Right renal pelvis (tissue), 4 donors: ENCODE data around the gene ZFR2. TPM values are rescaled to one million over a fixed set of nuclear protein-coding genes. Genes with fewer than 3 reads are reported as not detected.
"Not testable (repeated sequence)": the region's sequence is repeated elsewhere in the genome, so short reads cannot be mapped to it uniquely, and the experiment has no call there.

Experiments used
- DNase-seq, 4 donors: peaks; one replicate each; pipeline ENCODE4 v3.0.0-alpha.2; 2013; ENCODE audit warnings: low read depth in 4 of 4, low spot score in 3 of 4, missing footprints in 1 of 4
- polyA plus RNA-seq, 4 donors: library from polyadenylated mRNA; unstranded; fragments of 120-200 nt; gene quantifications; one replicate each; pipeline ENCODE4 v1.2.1, GENCODE V29; 2013; ENCODE audit not compliant: insufficient read length in 4 of 4

Gene ZFR2
- polyA plus RNA-seq, 4 donors: 1.3 to 1.8 (median 1.6) TPM

- DNase-seq: no peak
These were observed 107.9 kb downstream of the ZFR2 start for GRCh38 chr19:3760871-3761361.

DNA sequence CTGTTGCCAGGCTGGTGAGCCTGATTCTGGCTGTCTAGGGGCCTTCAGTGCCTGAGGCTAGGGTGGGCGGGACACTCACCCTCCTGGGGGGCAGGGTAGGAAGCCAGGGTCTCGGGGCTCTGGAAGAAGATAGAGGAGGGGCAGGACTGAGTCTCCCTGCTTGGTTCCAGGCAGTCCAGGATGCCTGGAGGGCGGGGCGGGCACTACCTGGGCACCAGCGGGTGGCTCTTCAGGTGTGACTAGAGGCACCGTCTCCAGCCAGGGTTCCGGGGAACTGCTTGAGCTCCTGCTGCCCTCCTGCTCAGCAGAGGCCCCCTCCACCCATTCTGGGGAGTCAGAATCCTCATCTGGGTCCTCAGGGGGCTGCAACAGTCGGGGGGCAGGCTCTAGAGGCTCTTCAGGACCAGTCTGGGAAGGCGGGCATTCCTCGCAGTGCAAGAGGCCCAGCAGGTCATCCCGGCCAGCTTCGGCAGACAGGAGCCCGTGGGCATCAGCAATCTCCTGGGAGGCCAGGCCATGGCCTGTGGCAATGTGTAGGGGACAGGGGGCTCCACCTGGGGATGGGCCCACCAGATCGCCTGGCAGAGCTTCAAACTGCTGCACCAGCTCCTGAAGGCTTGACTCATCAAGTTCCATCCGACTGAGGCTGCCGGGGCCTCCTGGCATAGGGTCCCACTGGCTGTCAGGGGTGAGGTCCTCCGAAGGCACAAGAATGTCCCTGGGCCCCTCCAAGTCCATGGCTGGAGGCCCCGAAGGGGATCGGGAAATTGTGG, 109.2 kb downstream of the ZFR2 start:
- DNase-seq: no peak

DNA sequence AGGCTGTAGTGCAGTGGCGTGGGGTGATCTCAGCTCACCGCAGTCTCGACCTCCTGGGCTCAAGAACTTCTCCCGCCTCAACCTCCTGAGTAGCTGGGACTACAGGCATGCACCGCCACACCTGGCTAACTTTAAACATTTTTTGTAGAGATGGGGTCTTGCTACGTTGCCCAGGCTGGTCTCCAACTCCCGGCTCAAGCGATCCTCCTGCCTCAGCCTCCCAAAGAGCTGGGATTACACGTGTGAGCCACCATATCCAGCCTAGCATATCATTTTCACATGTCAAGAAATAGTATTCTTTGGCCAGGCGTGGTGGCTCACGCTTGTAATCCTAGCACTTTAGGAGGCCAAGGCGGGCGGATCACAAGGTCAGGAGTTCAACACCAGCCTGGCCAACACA, 110.5 kb downstream of the ZFR2 start:
- not testable (repeated sequence) for DNase-seq

DNA sequence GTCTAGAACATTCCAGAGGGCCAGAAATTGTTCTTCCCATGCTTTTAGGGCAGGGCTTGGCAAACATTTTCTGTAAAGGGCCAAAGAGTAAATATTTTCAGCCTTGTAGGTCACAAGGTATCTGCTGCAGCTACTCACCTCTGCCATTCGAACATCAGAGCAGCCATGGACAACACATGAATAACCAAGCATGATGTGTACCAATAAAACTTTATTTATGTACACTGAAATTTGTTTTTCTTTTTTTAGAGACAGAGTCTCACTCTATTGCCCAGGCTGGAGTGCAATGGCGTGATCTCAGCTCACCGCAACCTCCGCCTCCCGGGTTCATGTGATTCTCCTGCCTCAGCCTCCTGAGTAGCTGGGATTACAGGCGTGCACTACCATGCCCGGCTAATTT, 111.1 kb downstream of the ZFR2 start:
- DNase-seq: not testable (repeated sequence)

Other genes with a start within 250 kb of the ZFR2 start
- gene CACTIN, start 242.2 kb downstream of the ZFR2 start, polyA plus RNA-seq: 10 to 100 TPM; 19.7 to 30.8 (median 21.0) TPM
- 10 to 100 TPM; 19.3 to 30.8 (median 23.3) TPM for gene PIP5K1C, start 168.6 kb downstream of the ZFR2 start, polyA plus RNA-seq
- 10 to 100 TPM in 2 of 4 donors, 1 to 10 TPM in 2; 7.7 to 11.3 (median 9.6) TPM for gene TJP3, start 160.7 kb downstream of the ZFR2 start, polyA plus RNA-seq
- gene APBA3, start 107.3 kb downstream of the ZFR2 start, polyA plus RNA-seq: 10 to 100 TPM; 14.2 to 21.6 (median 16.6) TPM
- gene MRPL54, start 106.4 kb downstream of the ZFR2 start, polyA plus RNA-seq: 10 to 100 TPM; 32.1 to 43.9 (median 38.1) TPM
- gene RAX2, start 96.8 kb downstream of the ZFR2 start, polyA plus RNA-seq: under 1 TPM in 1 of 4 donors, not detected in 3; 0.03 TPM
- gene MATK, start 82.7 kb downstream of the ZFR2 start, polyA plus RNA-seq: 1 to 10 TPM in 2 of 4 donors, under 1 TPM in 2; 0.50 to 1.8 (median 1.1) TPM
- gene ATCAY, start 11.6 kb upstream of the ZFR2 start, polyA plus RNA-seq: under 1 TPM; 0.32 to 0.61 (median 0.39) TPM
- gene NMRK2, start 64.0 kb upstream of the ZFR2 start, polyA plus RNA-seq: under 1 TPM in 2 of 4 donors, not detected in 2; 0.39 to 0.59 TPM
- 10 to 100 TPM; 36.5 to 55.5 (median 39.6) TPM for gene DAPK3, start 102.1 kb upstream of the ZFR2 start, polyA plus RNA-seq
- gene EEF2, start 116.4 kb upstream of the ZFR2 start, polyA plus RNA-seq: 1,000 to 10,000 TPM; 1,542 to 1,906 (median 1,629) TPM
- gene PIAS4, start 138.7 kb upstream of the ZFR2 start, polyA plus RNA-seq: 10 to 100 TPM; 33.5 to 39.4 (median 38.1) TPM
- 10 to 100 TPM in 2 of 4 donors, 1 to 10 TPM in 2; 8.9 to 11.0 (median 9.7) TPM for gene ZBTB7A, start 197.9 kb upstream of the ZFR2 start, polyA plus RNA-seq